PC-3 (cell line): ENCODE measurements around the gene DPYSL3. TPM values are rescaled to one million over a fixed set of nuclear protein-coding genes. Genes with fewer than 3 reads are reported as not detected.

Experiments used
- ATAC-seq: fragments of 200-7000 bp; cut with Tn5 transposase; 2 replicates; pipeline ENCODE4 v1.9.1; 2020; ENCODE audit warnings: mild to moderate bottlenecking, moderate library complexity
- BruUV-seq: library from RNA; stranded (reverse); fragments of 400-500 nt; replicated peaks from 2 replicates; lab custom pipeline; 2021; lab: Mats Ljungman, UMichigan
- CTCF ChIA-PET: fragments of 300-600 bp; sonication (Branson Sonifier 250); formaldehyde crosslinking; loops from one replicate; lab custom pipeline; 2022; ENCODE audit warnings: antibody characterized with exemption; lab: Charles Lee
- POLR2A ChIA-PET: fragments of 300-600 bp; sonication (Branson Sonifier 250); formaldehyde crosslinking; loops from one replicate; lab custom pipeline; 2022; ENCODE audit warnings: antibody characterized with exemption; ENCODE audit not compliant: unreplicated experiment; lab: Charles Lee
- DNase-seq: peaks from one replicate; pipeline ENCODE4 v3.0.0-alpha.2; 2015
- H2AFZ ChIP-seq: fragments of 300-600 bp; sonication (generic); 2 replicates; pipeline ENCODE4 v1.6.0; 2016; ENCODE audit warnings: antibody characterized with exemption, low read length
- H3F3A ChIP-seq: fragments of 300-600 bp; sonication (generic); one replicate; pipeline ENCODE4 v1.6.0; 2017; ENCODE audit warnings: antibody characterized with exemption, low read length, control low read depth, mild to moderate bottlenecking; ENCODE audit not compliant: unreplicated experiment
- H3K27ac ChIP-seq: fragments of 300-600 bp; sonication (generic); 2 replicates; pipeline ENCODE4 v1.5.1; 2016; ENCODE audit warnings: mild to moderate bottlenecking, low read length
- H3K27me3 ChIP-seq: fragments of 300-600 bp; sonication (generic); 2 replicates; pipeline ENCODE4 v1.6.1; 2016; ENCODE audit warnings: low read length, mixed read lengths
- H3K36me3 ChIP-seq: fragments of 300-600 bp; sonication (generic); 2 replicates; pipeline ENCODE4 v1.6.1; 2016; ENCODE audit warnings: low read depth, mixed run types, low read length, mixed read lengths
- H3K4me1 ChIP-seq: fragments of 300-600 bp; sonication (generic); 2 replicates; pipeline ENCODE4 v1.5.1; 2016; ENCODE audit warnings: low read length; ENCODE audit not compliant: insufficient read depth
- H3K4me2 ChIP-seq: fragments of 300-600 bp; sonication (generic); 2 replicates; pipeline ENCODE4 v1.6.0; 2016; ENCODE audit warnings: low read length
- H3K4me3 ChIP-seq: fragments of 300-600 bp; sonication (generic); 2 replicates; pipeline ENCODE4 v1.5.1; 2016; ENCODE audit warnings: mild to moderate bottlenecking, low read length, mixed read lengths
- H3K79me2 ChIP-seq: fragments of 300-600 bp; sonication (generic); 2 replicates; pipeline ENCODE4 v1.6.1; 2017; ENCODE audit warnings: low read length, mixed read lengths
- H3K9ac ChIP-seq: fragments of 300-600 bp; sonication (generic); 2 replicates; pipeline ENCODE4 v1.6.0; 2016; ENCODE audit warnings: mild to moderate bottlenecking, low read length
- H3K9me2 ChIP-seq: fragments of 300-600 bp; sonication (generic); replicated peaks from 2 replicates; pipeline ENCODE4 v1.6.1; 2016; ENCODE audit warnings: mixed run types, low read length, mixed read lengths
- H3K9me3 ChIP-seq: fragments of 300-600 bp; sonication (generic); 2 replicates; pipeline ENCODE4 v1.6.1; 2016; ENCODE audit warnings: low read length, mixed read lengths
- H4K20me1 ChIP-seq: fragments of 300-600 bp; sonication (generic); 2 replicates; pipeline ENCODE4 v1.6.1; 2016; ENCODE audit warnings: low read length, mixed read lengths
- EZH2 ChIP-seq: fragments of 300-600 bp; sonication (generic); IDR thresholded peaks from one replicate; pipeline ENCODE4 v1.6.1; 2017; ENCODE audit warnings: antibody characterized with exemption, mild to moderate bottlenecking, low read length; ENCODE audit not compliant: unreplicated experiment
- EZH2phosphoT487 ChIP-seq: fragments of 300-600 bp; sonication (generic); IDR thresholded peaks from 2 replicates; pipeline ENCODE4 v1.6.1; 2018; ENCODE audit warnings: mild to moderate bottlenecking, antibody characterized with exemption, low read length, borderline replicate concordance
- intact Hi-C: fragments of 100-400 bp; cut with micrococcal nuclease; formaldehyde crosslinking; loops from 2 replicates; pipeline ENCODE4 v1.9.0; 2023
- total RNA-seq: library from RNA; depleted of rRNA; stranded (reverse); fragments of >200 nt; gene quantifications from 2 replicates; pipeline ENCODE4 v1.2.3, GENCODE V29; 2014
- TF ChIP-seq, protein P1 (sequence below): fragments of 300-600 bp; sonication (generic); conservative IDR thresholded peaks from 2 replicates; pipeline ENCODE4 v1.5.1; 2017; ENCODE audit warnings: antibody characterized with exemption, low read depth, mild to moderate bottlenecking, low read length

Gene DPYSL3
- total RNA-seq, 1 experiment from 2014 or later = 20.6 TPM

DNA sequence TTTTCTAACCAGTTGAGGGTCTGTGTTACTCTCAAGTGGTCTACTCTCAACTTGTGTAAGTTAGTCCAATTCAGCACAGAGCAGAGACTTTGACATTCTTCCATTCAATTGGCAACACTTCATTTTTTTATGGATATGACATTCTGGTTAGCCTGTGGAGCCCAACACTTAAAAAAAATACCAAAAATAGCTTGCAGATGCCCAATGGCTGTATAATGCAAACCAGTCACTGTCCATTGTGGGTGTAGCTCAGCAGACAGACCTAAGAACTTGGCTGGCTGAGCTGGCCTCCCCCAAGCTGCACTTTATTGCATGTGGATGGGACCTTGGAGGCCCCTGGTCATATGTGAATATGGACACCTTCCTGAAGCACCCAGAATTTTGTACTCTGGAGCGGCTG, 103.2 kb downstream of the DPYSL3 start:
- TF ChIP-seq EZH2phosphoT487 (no peak), EZH2 (no peak)
- TF ChIP-seq, protein P1, sequence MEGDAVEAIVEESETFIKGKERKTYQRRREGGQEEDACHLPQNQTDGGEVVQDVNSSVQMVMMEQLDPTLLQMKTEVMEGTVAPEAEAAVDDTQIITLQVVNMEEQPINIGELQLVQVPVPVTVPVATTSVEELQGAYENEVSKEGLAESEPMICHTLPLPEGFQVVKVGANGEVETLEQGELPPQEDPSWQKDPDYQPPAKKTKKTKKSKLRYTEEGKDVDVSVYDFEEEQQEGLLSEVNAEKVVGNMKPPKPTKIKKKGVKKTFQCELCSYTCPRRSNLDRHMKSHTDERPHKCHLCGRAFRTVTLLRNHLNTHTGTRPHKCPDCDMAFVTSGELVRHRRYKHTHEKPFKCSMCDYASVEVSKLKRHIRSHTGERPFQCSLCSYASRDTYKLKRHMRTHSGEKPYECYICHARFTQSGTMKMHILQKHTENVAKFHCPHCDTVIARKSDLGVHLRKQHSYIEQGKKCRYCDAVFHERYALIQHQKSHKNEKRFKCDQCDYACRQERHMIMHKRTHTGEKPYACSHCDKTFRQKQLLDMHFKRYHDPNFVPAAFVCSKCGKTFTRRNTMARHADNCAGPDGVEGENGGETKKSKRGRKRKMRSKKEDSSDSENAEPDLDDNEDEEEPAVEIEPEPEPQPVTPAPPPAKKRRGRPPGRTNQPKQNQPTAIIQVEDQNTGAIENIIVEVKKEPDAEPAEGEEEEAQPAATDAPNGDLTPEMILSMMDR = no peak
- no peak overlapping the region for H3K4me2 ChIP-seq
- H3K27me3 ChIP-seq = no peaks in the 10 kb centered on the region
- H3K4me3 ChIP-seq = no peak overlapping the region
- H4K20me1 ChIP-seq = no peaks in the 10 kb centered on the region
- intact Hi-C loops = no loop called here
- no peaks in the 10 kb centered on the region for H3K36me3 ChIP-seq
- H3F3A ChIP-seq = no peaks in the 10 kb centered on the region
- H3K9me2 ChIP-seq = no peaks in the 10 kb centered on the region
- peaks cover 17% of the 10 kb centered on the region for H3K4me1 ChIP-seq
- BruUV-seq = no TSS peak
- H3K9me3 ChIP-seq = no peaks in the 10 kb centered on the region
- POLR2A ChIA-PET = no interaction called here
- H2AFZ ChIP-seq = no peak overlapping the region
- DNase-seq = no peak
- CTCF ChIA-PET = interaction anchor here (0.5 kb wide), 1 partner anchor 47 kb away, joined by 3 read pairs; no protein-coding TSS in a partner anchor
- no peak overlapping the region for H3K9ac ChIP-seq
- no peak overlapping the region for H3K27ac ChIP-seq
- H3K79me2 ChIP-seq = no peaks in the 10 kb centered on the region
- no peak for ATAC-seq

DNA sequence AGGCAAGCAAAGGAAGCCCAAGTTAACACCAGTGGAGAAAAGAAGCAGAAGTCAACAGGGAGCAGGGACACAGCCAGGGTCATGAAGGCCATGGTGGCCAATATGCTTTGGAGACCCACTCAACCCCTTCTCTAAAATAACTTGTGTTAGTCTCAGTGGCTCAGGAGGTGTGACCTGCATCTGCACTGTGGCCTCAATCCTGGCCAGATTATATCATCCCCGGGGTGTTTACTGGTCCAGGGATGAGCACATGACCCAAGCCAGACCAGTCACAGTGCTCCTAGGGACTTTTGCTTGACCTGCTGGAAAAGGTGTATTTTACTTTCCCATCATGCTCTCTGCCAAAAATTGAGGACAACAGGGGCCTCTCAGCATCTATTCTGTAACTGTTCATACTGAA, 105.2 kb downstream of the DPYSL3 start:
- CTCF ChIA-PET = no interaction called here
- intact Hi-C loops = no loop called here

More for the DNA sequence above, 105.2 kb downstream of the DPYSL3 start:
- Histone ChIP-seq H3K9ac (peak overlapping the region; percentile 51; the same call in 1 of the 2 replicates), H3K4me1 (peaks cover 17% of the 10 kb centered on the region), H3K27me3 (no peaks in the 10 kb centered on the region), H3K79me2 (no peaks in the 10 kb centered on the region), H3K36me3 (no peaks in the 10 kb centered on the region), H3K9me3 (no peaks in the 10 kb centered on the region), H3K9me2 (no peaks in the 10 kb centered on the region), H2AFZ (peak overlapping the region; percentile 73; the same call in 1 of the 2 replicates), H4K20me1 (no peaks in the 10 kb centered on the region), H3F3A (no peaks in the 10 kb centered on the region), H3K4me3 (no peak overlapping the region), H3K27ac (peak overlapping the region; percentile 89), H3K4me2 (0 out of 2 replicates have a peak overlapping the region, but pooled peaks have one; percentile 37)
- no TSS peak for BruUV-seq
- DNase-seq = no peak
- no peak for ATAC-seq
- TF ChIP-seq EZH2 (no peak), EZH2phosphoT487 (no peak)
- TF ChIP-seq, protein P1 = no peak
- POLR2A ChIA-PET = no interaction called here
